ENCODE data around the gene RNF130.

GRCh38 chr5:179926657-179927056 lies 144.9 kb downstream of the RNF130 start:
- TF ChIP-seq, protein P1, sequence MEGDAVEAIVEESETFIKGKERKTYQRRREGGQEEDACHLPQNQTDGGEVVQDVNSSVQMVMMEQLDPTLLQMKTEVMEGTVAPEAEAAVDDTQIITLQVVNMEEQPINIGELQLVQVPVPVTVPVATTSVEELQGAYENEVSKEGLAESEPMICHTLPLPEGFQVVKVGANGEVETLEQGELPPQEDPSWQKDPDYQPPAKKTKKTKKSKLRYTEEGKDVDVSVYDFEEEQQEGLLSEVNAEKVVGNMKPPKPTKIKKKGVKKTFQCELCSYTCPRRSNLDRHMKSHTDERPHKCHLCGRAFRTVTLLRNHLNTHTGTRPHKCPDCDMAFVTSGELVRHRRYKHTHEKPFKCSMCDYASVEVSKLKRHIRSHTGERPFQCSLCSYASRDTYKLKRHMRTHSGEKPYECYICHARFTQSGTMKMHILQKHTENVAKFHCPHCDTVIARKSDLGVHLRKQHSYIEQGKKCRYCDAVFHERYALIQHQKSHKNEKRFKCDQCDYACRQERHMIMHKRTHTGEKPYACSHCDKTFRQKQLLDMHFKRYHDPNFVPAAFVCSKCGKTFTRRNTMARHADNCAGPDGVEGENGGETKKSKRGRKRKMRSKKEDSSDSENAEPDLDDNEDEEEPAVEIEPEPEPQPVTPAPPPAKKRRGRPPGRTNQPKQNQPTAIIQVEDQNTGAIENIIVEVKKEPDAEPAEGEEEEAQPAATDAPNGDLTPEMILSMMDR (IDR thresholded peaks at IDR 0.05), result no peak
- no peak for TF ChIP-seq POLR2A (IDR thresholded peaks at IDR 0.05)
